A549 (cell line): Measurements from ENCODE around the gene BTBD2. TPM values are rescaled to one million over a fixed set of nuclear protein-coding genes. Genes with fewer than 3 reads are reported as not detected.

Experiments
- ATAC-seq, 2 experiments: fragments of 200-7000 bp in 1 of 2; fragments of >200 bp in 1 of 2; cut with Nextera tagmentation in 1 of 2; cut with Tn5 transposase in 1 of 2; 3 replicates each; pipeline versions ENCODE4 v1.8.0 to v1.9.1; 2018 to 2020; ENCODE audit warnings: mild to moderate bottlenecking in 1 of 2, moderate library complexity in 1 of 2
- CTCF ChIA-PET: fragments of 300-600 bp; sonication (Branson Sonifier 250); formaldehyde crosslinking; extraction: SDS; loops from one replicate; lab custom pipeline; 2021; ENCODE audit warnings: antibody characterized with exemption, inconsistent platforms; lab: Yijun Ruan, JAX
- POLR2A ChIA-PET: fragments of 350-600 bp; formaldehyde crosslinking; extraction: SDS; loops from one replicate; lab custom pipeline; 2021; ENCODE audit warnings: antibody characterized with exemption, inconsistent platforms; lab: Yijun Ruan, JAX
- DNase-seq, 2 experiments: peaks; one replicate each; pipeline versions ENCODE4 v3.0.0 to v3.0.0-alpha.2; 2011 to 2016; ENCODE audit warnings: low read depth in 1 of 2, low spot score in 1 of 2
- FAIRE-seq: peaks from 2 replicates; lab custom pipeline; 2011; peaks lifted over from hg19 to GRCh38; lab: Jason Lieb, UNC
- H3K27ac ChIP-seq, 2 experiments: fragments of >200 bp; sonication (Bioruptor Twin); formaldehyde crosslinking; 3 replicates each; pipeline ENCODE4 v1.5.1; 2016 to 2017
- H3K4me1 ChIP-seq: fragments of >200 bp; sonication (Bioruptor Twin); formaldehyde crosslinking; 3 replicates; pipeline ENCODE4 v1.6.1; 2016
- H3K4me2 ChIP-seq: fragments of >200 bp; sonication (Bioruptor Twin); formaldehyde crosslinking; 3 replicates; pipeline ENCODE4 v1.6.1; 2016
- H3K4me3 ChIP-seq: fragments of >200 bp; sonication (Bioruptor Twin); formaldehyde crosslinking; 3 replicates; pipeline ENCODE4 v1.5.1; 2016
- H3K9me3 ChIP-seq: fragments of >200 bp; sonication (Bioruptor Twin); formaldehyde crosslinking; 3 replicates; pipeline ENCODE4 v1.6.1; 2016
- BHLHE40 ChIP-seq: IDR thresholded peaks from 2 replicates; pipeline ENCODE4 v1.6.1; 2012; ENCODE audit warnings: low read depth, low read length, inconsistent platforms
- CBX2 ChIP-seq: fragments of 200-600 bp; sonication (generic); IDR thresholded peaks from 2 replicates; pipeline ENCODE4 v1.6.1; 2016; ENCODE audit warnings: low read depth, mild to moderate bottlenecking, borderline replicate concordance
- CEBPB ChIP-seq, 2 experiments: fragments of >200 bp in 1 of 2; sonication (Bioruptor Twin) in 1 of 2; formaldehyde crosslinking in 1 of 2; IDR thresholded peaks; 2 replicates each; pipeline ENCODE4 v1.6.1; 2012 to 2016
- CHD4 ChIP-seq: fragments of 200-600 bp; sonication (generic); IDR thresholded peaks from 2 replicates; pipeline ENCODE4 v1.6.1; 2016; ENCODE audit warnings: antibody characterized with exemption, mild to moderate bottlenecking, borderline replicate concordance
- EHF ChIP-seq: fragments of 250-450 bp; sonication (Bioruptor Pico); IDR thresholded peaks from 2 replicates; pipeline ENCODE4 v1.5.0; 2020; ENCODE audit warnings: mild to moderate bottlenecking
- EHMT2 ChIP-seq: fragments of 200-600 bp; sonication (generic); IDR thresholded peaks from 2 replicates; pipeline ENCODE4 v1.6.1; 2016; ENCODE audit warnings: antibody characterized with exemption, low read depth, mild to moderate bottlenecking, moderate library complexity
- EP300 ChIP-seq, 2 experiments: fragments of >200 bp; sonication (Bioruptor Twin); formaldehyde crosslinking; IDR thresholded peaks; 2 replicates in 1 of 2; 3 replicates in 1 of 2; pipeline ENCODE4 v1.6.1; 2016 to 2017
- FOSL2 ChIP-seq, 2 experiments: fragments of 450-650 bp in 1 of 2; fragments of >200 bp in 1 of 2; sonication (Bioruptor Twin) in 1 of 2; formaldehyde crosslinking; IDR thresholded peaks; 2 replicates each; pipeline versions ENCODE4 v1.5.0 to v1.6.1; 2016 to 2020; ENCODE audit warnings: mild to moderate bottlenecking in 1 of 2, moderate library complexity in 1 of 2
- HOXA7 ChIP-seq: fragments of 250-450 bp; sonication (Bioruptor Pico); IDR thresholded peaks from 2 replicates; pipeline ENCODE4 v1.5.0; 2020; ENCODE audit warnings: mild to moderate bottlenecking, moderate library complexity
- MAFK ChIP-seq: fragments of 450-650 bp; IDR thresholded peaks from 2 replicates; pipeline ENCODE4 v1.6.1; 2014; ENCODE audit not compliant: partially characterized antibody
- MAZ ChIP-seq: fragments of 150-350 bp; IDR thresholded peaks from 2 replicates; pipeline ENCODE4 v1.6.1; 2014; ENCODE audit warnings: antibody characterized with exemption, low read depth, low read length, borderline replicate concordance
- MYC ChIP-seq: IDR thresholded peaks from 2 replicates; pipeline ENCODE4 v1.6.1; 2012; ENCODE audit warnings: mild to moderate bottlenecking, inconsistent platforms, low read length, improper control_type of control experiment, borderline replicate concordance
- NFE2L2 ChIP-seq: fragments of 150-350 bp; conservative IDR thresholded peaks from 2 replicates; pipeline ENCODE4 v1.6.1; 2014; ENCODE audit warnings: low read length
- NR3C1 ChIP-seq: fragments of >200 bp; sonication (Bioruptor Twin); formaldehyde crosslinking; IDR thresholded peaks from 3 replicates; pipeline ENCODE4 v1.6.1; 2017
- POLR2A ChIP-seq: IDR thresholded peaks from 2 replicates; pipeline ENCODE4 v1.6.1; 2012; ENCODE audit warnings: mild to moderate bottlenecking, low read length
- RAD21 ChIP-seq, 2 experiments: fragments of >200 bp in 1 of 2; sonication (Bioruptor Twin) in 1 of 2; formaldehyde crosslinking in 1 of 2; IDR thresholded peaks in 1 of 2; conservative IDR thresholded peaks in 1 of 2; 2 replicates in 1 of 2; 3 replicates in 1 of 2; pipeline ENCODE4 v1.6.1; 2012 to 2018; ENCODE audit warnings: inconsistent platforms in 1 of 2
- RARB ChIP-seq: fragments of 250-450 bp; sonication (Bioruptor Pico); IDR thresholded peaks from 2 replicates; pipeline ENCODE4 v1.8.0; 2021; ENCODE audit warnings: mild to moderate bottlenecking, moderate library complexity
- RCOR1 ChIP-seq: fragments of 150-350 bp; IDR thresholded peaks from 2 replicates; pipeline ENCODE4 v1.6.1; 2014; ENCODE audit warnings: antibody characterized with exemption, low read length, low read depth
- RFX5 ChIP-seq: fragments of 450-650 bp; IDR thresholded peaks from 2 replicates; pipeline ENCODE4 v1.7.1; 2014; ENCODE audit warnings: antibody characterized with exemption, mild to moderate bottlenecking, moderate library complexity
- SMC3 ChIP-seq: fragments of >200 bp; sonication (Bioruptor Twin); formaldehyde crosslinking; IDR thresholded peaks from 3 replicates; pipeline ENCODE4 v1.6.1; 2018; ENCODE audit warnings: inconsistent platforms
- TP53 ChIP-seq: fragments of 250-450 bp; sonication (Bioruptor Pico); IDR thresholded peaks from 2 replicates; pipeline ENCODE4 v1.5.0; 2021; ENCODE audit warnings: mild to moderate bottlenecking, moderate library complexity
- ZC3H11A ChIP-seq: fragments of 450-650 bp; IDR thresholded peaks from 2 replicates; pipeline ENCODE4 v1.6.1; 2014; ENCODE audit warnings: antibody characterized with exemption, mild to moderate bottlenecking
- ZNF302 ChIP-seq: fragments of 250-450 bp; sonication (Bioruptor Pico); IDR thresholded peaks from 2 replicates; pipeline ENCODE4 v1.9.0; 2021; ENCODE audit warnings: inconsistent platforms, mild to moderate bottlenecking, moderate library complexity
- ZSCAN20 ChIP-seq: fragments of 250-450 bp; sonication (Bioruptor Pico); IDR thresholded peaks from 2 replicates; pipeline ENCODE4 v1.8.0; 2022; ENCODE audit warnings: mild to moderate bottlenecking, moderate library complexity
- WGBS: methylation state at CpG from one replicate; pipeline ENCODE4 v1.1.6; 2017; ENCODE audit errors: missing lambda C conversion rate; 5-methylcytosine and 5-hydroxymethylcytosine counted together
- polyA plus RNA-seq, 4 experiments: library from polyadenylated mRNA; depleted of rRNA in 3 of 4; stranded (reverse); fragments of >200 nt; fragmentation: RNase III in 1 of 4; extraction: RNeasy Plus Mini Kit Qiagen cat#74134 plus additional on column Dnase treatment in 1 of 4; gene quantifications; 2 replicates in 3 of 4; 3 replicates in 1 of 4; pipeline ENCODE4 v1.2.3, GENCODE V29; 2011 to 2017
- TF ChIP-seq, protein P1 (sequence below): IDR thresholded peaks from 2 replicates; pipeline ENCODE4 v1.6.1; 2012
- TF ChIP-seq, protein P2 (sequence below): IDR thresholded peaks from 2 replicates; pipeline ENCODE4 v1.6.1; 2012
- TF ChIP-seq, protein P3 (sequence below): fragments of 150-350 bp; IDR thresholded peaks from 2 replicates; pipeline ENCODE4 v1.6.1; 2014; ENCODE audit warnings: low read depth, mild to moderate bottlenecking, low read length

BTBD2 gene
- polyA plus RNA-seq, 2 of the 4 experiments (the other 2 are of a cell fraction): 16.3 to 29.6 TPM

- ChIA-PET CTCF (interaction anchor here (0.5 kb wide), 1 partner anchor 639 kb away, joined by 3 read pairs; no protein-coding TSS in a partner anchor), POLR2A (no interaction called here)
- Histone ChIP-seq H3K4me2 (no peak overlapping the region), H3K27ac (no peak overlapping the region), H3K4me3 (no peak overlapping the region), H3K4me1 (no peaks in the 10 kb centered on the region)
- FAIRE-seq: no peak
- ATAC-seq: no peak
- no peak for DNase-seq
- 97% methylated on average over 23 of the region's 31 CpGs for WGBS
- no peak for TF ChIP-seq RARB (CRISPR knock-in tag)
- TF ChIP-seq, protein P1, sequence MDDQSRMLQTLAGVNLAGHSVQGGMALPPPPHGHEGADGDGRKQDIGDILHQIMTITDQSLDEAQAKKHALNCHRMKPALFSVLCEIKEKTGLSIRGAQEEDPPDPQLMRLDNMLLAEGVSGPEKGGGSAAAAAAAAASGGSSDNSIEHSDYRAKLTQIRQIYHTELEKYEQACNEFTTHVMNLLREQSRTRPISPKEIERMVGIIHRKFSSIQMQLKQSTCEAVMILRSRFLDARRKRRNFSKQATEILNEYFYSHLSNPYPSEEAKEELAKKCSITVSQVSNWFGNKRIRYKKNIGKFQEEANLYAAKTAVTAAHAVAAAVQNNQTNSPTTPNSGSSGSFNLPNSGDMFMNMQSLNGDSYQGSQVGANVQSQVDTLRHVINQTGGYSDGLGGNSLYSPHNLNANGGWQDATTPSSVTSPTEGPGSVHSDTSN: no peak
- no peak for TF ChIP-seq CBX2
- TF ChIP-seq ZNF302: no peak
- TF ChIP-seq RFX5: no peak
- no peak for TF ChIP-seq BHLHE40
- no peak for TF ChIP-seq FOSL2 (IDR thresholded peaks at IDR 0.05)
- TF ChIP-seq FOSL2 (CRISPR knock-in tag; IDR thresholded peaks at IDR 0.05): no peak
- TF ChIP-seq EHF (CRISPR knock-in tag): no peak
- TF ChIP-seq HOXA7 (CRISPR knock-in tag): no peak
- TF ChIP-seq CEBPB (IDR thresholded peaks at IDR 0.05): no peak
- no peak for TF ChIP-seq NFE2L2
- TF ChIP-seq EHMT2: no peak
- no peak for TF ChIP-seq MYC
- TF ChIP-seq EP300 (IDR thresholded peaks at IDR 0.05): no peak
- no peak for TF ChIP-seq MAZ
- TF ChIP-seq ZSCAN20 (CRISPR knock-in tag): no peak
- TF ChIP-seq MAFK: no peak
- no peak for TF ChIP-seq CHD4
- TF ChIP-seq, protein P2, sequence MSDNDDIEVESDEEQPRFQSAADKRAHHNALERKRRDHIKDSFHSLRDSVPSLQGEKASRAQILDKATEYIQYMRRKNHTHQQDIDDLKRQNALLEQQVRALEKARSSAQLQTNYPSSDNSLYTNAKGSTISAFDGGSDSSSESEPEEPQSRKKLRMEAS: no peak
- TF ChIP-seq ZC3H11A: no peak
- TF ChIP-seq, all 56 proteins: peak for 0
- 0 out of 3 replicates have a peak, but pooled peaks cover 3% of the 10 kb centered on the region for H3K9me3 ChIP-seq
Observed at GRCh38 chr19:1997353-1998233, 17.9 kb downstream of the BTBD2 start.

DNA sequence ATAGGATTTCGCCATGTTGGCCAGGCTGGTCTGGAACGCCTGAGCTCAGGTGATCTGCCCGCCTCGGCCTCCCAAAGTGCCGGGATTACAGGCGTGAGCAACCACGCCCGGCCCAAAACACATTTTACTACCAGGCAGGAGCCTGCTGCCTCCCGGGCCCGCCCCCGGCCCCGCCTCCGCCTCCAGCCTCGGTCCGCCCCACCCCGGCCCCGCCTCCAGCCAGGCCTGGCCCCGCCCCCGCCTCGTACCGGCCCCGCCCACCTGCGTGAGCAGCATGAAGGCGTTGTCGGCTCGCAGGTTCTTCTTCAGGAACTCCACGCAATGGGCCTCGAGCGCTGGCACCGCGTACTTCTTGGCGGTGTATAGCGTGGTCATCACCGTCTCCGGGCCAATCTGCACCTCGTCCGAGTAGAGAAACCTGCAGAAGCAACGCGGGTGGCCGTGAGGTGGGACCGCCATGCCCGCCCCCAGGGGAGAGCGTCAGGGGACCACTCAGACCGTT, 22.7 kb downstream of the BTBD2 start:
- CTCF ChIA-PET: no interaction called here
- Histone ChIP-seq H3K4me1 (no peaks in the 10 kb centered on the region), H3K4me3 (no peak overlapping the region), H3K9me3 (0 out of 3 replicates have a peak, but pooled peaks cover 3% of the 10 kb centered on the region), H3K4me2 (no peak overlapping the region), H3K27ac (no peak overlapping the region)
- FAIRE-seq: no peak
- POLR2A ChIA-PET: no interaction called here
- no peak for TF ChIP-seq ZC3H11A
- no peak for TF ChIP-seq RCOR1
- TF ChIP-seq, protein P2: no peak
- no peak for TF ChIP-seq CHD4
- TF ChIP-seq RFX5: no peak
- TF ChIP-seq NR3C1: no peak
- no peak for TF ChIP-seq POLR2A
- TF ChIP-seq SMC3: no peak
- TF ChIP-seq RARB (CRISPR knock-in tag): no peak
- no peak for TF ChIP-seq TP53 (CRISPR knock-in tag)
- TF ChIP-seq, protein P3, sequence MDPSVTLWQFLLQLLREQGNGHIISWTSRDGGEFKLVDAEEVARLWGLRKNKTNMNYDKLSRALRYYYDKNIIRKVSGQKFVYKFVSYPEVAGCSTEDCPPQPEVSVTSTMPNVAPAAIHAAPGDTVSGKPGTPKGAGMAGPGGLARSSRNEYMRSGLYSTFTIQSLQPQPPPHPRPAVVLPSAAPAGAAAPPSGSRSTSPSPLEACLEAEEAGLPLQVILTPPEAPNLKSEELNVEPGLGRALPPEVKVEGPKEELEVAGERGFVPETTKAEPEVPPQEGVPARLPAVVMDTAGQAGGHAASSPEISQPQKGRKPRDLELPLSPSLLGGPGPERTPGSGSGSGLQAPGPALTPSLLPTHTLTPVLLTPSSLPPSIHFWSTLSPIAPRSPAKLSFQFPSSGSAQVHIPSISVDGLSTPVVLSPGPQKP: no peak
- no peak for TF ChIP-seq RAD21 (conservative IDR thresholded peaks at IDR 0.05 in 1 of 2, IDR thresholded peaks at IDR 0.05 in 1 of 2)
- DNase-seq: peak in 1 of 2 experiments; percentile 24
- ATAC-seq: peak; percentile 30 to 55; a peak in 3 of 6 replicates
- WGBS: 94% methylated on average over 23 of the region's 44 CpGs
